GM23338 (cell line): Measurements from ENCODE around the gene CELF2. TPM values are rescaled to one million over a fixed set of nuclear protein-coding genes. Genes with fewer than 3 reads are reported as not detected.

ENCODE experiments used
- ATAC-seq: fragments of 200-7000 bp; cut with Tn5 transposase; 3 replicates; pipeline ENCODE4 v1.9.1; 2020
- DNase-seq: peaks from one replicate; pipeline ENCODE4 v3.0.0-alpha.2; 2015; ENCODE audit warnings: low spot score
- H2AFZ ChIP-seq: fragments of 200-600 bp; sonication (generic); 2 replicates; pipeline ENCODE4 v1.8.0; 2016; ENCODE audit warnings: antibody characterized with exemption, mild to moderate bottlenecking, moderate library complexity
- H3F3A ChIP-seq: fragments of 200-600 bp; sonication (generic); replicated peaks from 2 replicates; pipeline ENCODE4 v1.8.0; 2017; ENCODE audit warnings: antibody characterized with exemption, mixed run types, low read depth
- H3K27ac ChIP-seq: fragments of 200-600 bp; sonication (generic); 2 replicates; pipeline ENCODE4 v1.6.1; 2016; ENCODE audit warnings: low read depth
- H3K27me3 ChIP-seq: fragments of 200-600 bp; sonication (generic); 2 replicates; pipeline ENCODE4 v1.8.0; 2016; ENCODE audit warnings: mild to moderate bottlenecking, mixed run types, moderate library complexity; ENCODE audit not compliant: insufficient read depth
- H3K36me3 ChIP-seq: fragments of 200-600 bp; sonication (generic); 2 replicates; pipeline ENCODE4 v1.8.0; 2016; ENCODE audit warnings: mild to moderate bottlenecking; ENCODE audit not compliant: insufficient read depth
- H3K4me1 ChIP-seq: fragments of 200-600 bp; sonication (generic); 2 replicates; pipeline ENCODE4 v1.8.0; 2016; ENCODE audit warnings: mild to moderate bottlenecking, moderate library complexity; ENCODE audit not compliant: insufficient read depth
- H3K4me2 ChIP-seq: fragments of 200-600 bp; sonication (generic); 2 replicates; pipeline ENCODE4 v1.7.1; 2017; ENCODE audit warnings: mixed run types
- H3K4me3 ChIP-seq: fragments of 200-600 bp; sonication (generic); 2 replicates; pipeline ENCODE4 v1.6.1; 2016; ENCODE audit warnings: mixed run types
- H3K79me2 ChIP-seq: fragments of 200-600 bp; sonication (generic); replicated peaks from 2 replicates; pipeline ENCODE4 v1.8.0; 2017; ENCODE audit warnings: mild to moderate bottlenecking; ENCODE audit not compliant: insufficient read depth
- H3K9me2 ChIP-seq: fragments of 200-600 bp; sonication (generic); 2 replicates; pipeline ENCODE4 v1.8.0; 2017; ENCODE audit not compliant: insufficient read depth
- H4K20me1 ChIP-seq: fragments of 200-600 bp; sonication (generic); replicated peaks from 2 replicates; pipeline ENCODE4 v1.8.0; 2017; ENCODE audit warnings: mild to moderate bottlenecking; ENCODE audit not compliant: insufficient read depth
- H3K27ac Mint-ChIP-seq: 2 replicates; pipeline ENCODE4 v1.8.0; 2020; ENCODE audit warnings: inconsistent platforms, mild to moderate bottlenecking, moderate library complexity, mixed read lengths
- H3K27me3 Mint-ChIP-seq: 3 replicates; pipeline ENCODE4 v1.8.0; 2022; ENCODE audit warnings: low read depth, mild to moderate bottlenecking, moderate library complexity, mixed read lengths, inconsistent platforms; ENCODE audit not compliant: insufficient read depth, poor library complexity
- H3K36me3 Mint-ChIP-seq: 3 replicates; pipeline ENCODE4 v1.8.0; 2021; ENCODE audit warnings: low read depth, mild to moderate bottlenecking, inconsistent platforms, moderate library complexity, mixed read lengths
- H3K4me1 Mint-ChIP-seq: 3 replicates; pipeline ENCODE4 v1.8.0; 2020; ENCODE audit warnings: mild to moderate bottlenecking, inconsistent platforms, mixed read lengths
- H3K4me3 Mint-ChIP-seq: 3 replicates; pipeline ENCODE4 v1.8.0; 2021; ENCODE audit warnings: moderate library complexity, mild to moderate bottlenecking, inconsistent platforms, mixed read lengths
- H3K9me3 Mint-ChIP-seq: 3 replicates; pipeline ENCODE4 v1.8.0; 2020; ENCODE audit warnings: moderate library complexity, mild to moderate bottlenecking, inconsistent platforms, mixed read lengths
- CREB1 ChIP-seq: fragments of 250-450 bp; sonication (Bioruptor Pico); IDR thresholded peaks from 2 replicates; pipeline ENCODE4 v1.5.0; 2020; ENCODE audit warnings: low read depth, mild to moderate bottlenecking, moderate library complexity
- EZH2 ChIP-seq: fragments of 200-600 bp; sonication (generic); IDR thresholded peaks from one replicate; pipeline ENCODE4 v1.8.0; 2017; ENCODE audit warnings: antibody characterized with exemption, mild to moderate bottlenecking, low read depth; ENCODE audit not compliant: unreplicated experiment
- EZH2phosphoT487 ChIP-seq: fragments of 200-600 bp; sonication (generic); IDR thresholded peaks from one replicate; pipeline ENCODE4 v1.8.1; 2018; ENCODE audit warnings: antibody characterized with exemption; ENCODE audit not compliant: unreplicated experiment
- JUNB ChIP-seq: IDR thresholded peaks from one replicate; pipeline ENCODE4 v1.6.1; 2016; ENCODE audit warnings: antibody characterized with exemption; ENCODE audit not compliant: unreplicated experiment
- NANOG ChIP-seq: IDR thresholded peaks from 2 replicates; pipeline ENCODE4 v1.6.1; 2016; ENCODE audit warnings: antibody characterized with exemption, borderline replicate concordance
- POLR2AphosphoS5 ChIP-seq: IDR thresholded peaks from 2 replicates; pipeline ENCODE4 v1.6.1; 2016; ENCODE audit warnings: antibody characterized with exemption, low read depth
- STAT1 ChIP-seq: IDR thresholded peaks from one replicate; pipeline ENCODE4 v1.6.1; 2016; ENCODE audit warnings: antibody characterized with exemption; ENCODE audit not compliant: unreplicated experiment
- ZNF114 ChIP-seq: fragments of 250-450 bp; sonication (Bioruptor Pico); IDR thresholded peaks from 2 replicates; pipeline ENCODE4 v1.5.0; 2020; ENCODE audit warnings: mild to moderate bottlenecking, moderate library complexity
- ZNF331 ChIP-seq: fragments of 250-450 bp; sonication (Bioruptor Pico); IDR thresholded peaks from 2 replicates; pipeline ENCODE4 v1.5.0; 2020; ENCODE audit warnings: low read depth, mild to moderate bottlenecking, moderate library complexity
- polyA plus RNA-seq: library from polyadenylated mRNA; unstranded; fragments of >200 nt; fragmentation: Nextera tagmentation; extraction: Ambion mirVana; gene quantifications from 2 replicates; pipeline ENCODE4 v1.2.1, GENCODE V29; 2016
- total RNA-seq: library from RNA; depleted of rRNA; stranded (reverse); fragments of >200 nt; shearing (Covaris generic); gene quantifications from 2 replicates; pipeline ENCODE4 v1.2.3, GENCODE V29; 2014
- TF ChIP-seq, protein P1 (sequence below): fragments of 250-450 bp; sonication (Bioruptor Pico); IDR thresholded peaks from 2 replicates; pipeline ENCODE4 v1.5.0; 2020; ENCODE audit warnings: mild to moderate bottlenecking, moderate library complexity
- TF ChIP-seq, protein P2 (sequence below): IDR thresholded peaks from 2 replicates; pipeline ENCODE4 v1.6.1; 2016; ENCODE audit warnings: antibody characterized with exemption
- TF ChIP-seq, protein P3 (sequence below): IDR thresholded peaks from one replicate; pipeline ENCODE4 v1.6.1; 2018; ENCODE audit warnings: antibody characterized with exemption; ENCODE audit not compliant: unreplicated experiment
- TF ChIP-seq, protein P4 (sequence below), 2 experiments: fragments of 200-600 bp in 1 of 2; sonication (generic) in 1 of 2; conservative IDR thresholded peaks; 2 replicates each; pipeline versions ENCODE4 v1.5.1 to v1.6.1; 2016 to 2017; ENCODE audit warnings: antibody characterized with exemption in 2 of 2, low read depth in 2 of 2, mild to moderate bottlenecking in 2 of 2, moderate library complexity in 1 of 2

The CELF2 gene
- total and polyA plus RNA-seq, 2 experiments from 2014 or later: 18.1 to 22.5 TPM

DNA sequence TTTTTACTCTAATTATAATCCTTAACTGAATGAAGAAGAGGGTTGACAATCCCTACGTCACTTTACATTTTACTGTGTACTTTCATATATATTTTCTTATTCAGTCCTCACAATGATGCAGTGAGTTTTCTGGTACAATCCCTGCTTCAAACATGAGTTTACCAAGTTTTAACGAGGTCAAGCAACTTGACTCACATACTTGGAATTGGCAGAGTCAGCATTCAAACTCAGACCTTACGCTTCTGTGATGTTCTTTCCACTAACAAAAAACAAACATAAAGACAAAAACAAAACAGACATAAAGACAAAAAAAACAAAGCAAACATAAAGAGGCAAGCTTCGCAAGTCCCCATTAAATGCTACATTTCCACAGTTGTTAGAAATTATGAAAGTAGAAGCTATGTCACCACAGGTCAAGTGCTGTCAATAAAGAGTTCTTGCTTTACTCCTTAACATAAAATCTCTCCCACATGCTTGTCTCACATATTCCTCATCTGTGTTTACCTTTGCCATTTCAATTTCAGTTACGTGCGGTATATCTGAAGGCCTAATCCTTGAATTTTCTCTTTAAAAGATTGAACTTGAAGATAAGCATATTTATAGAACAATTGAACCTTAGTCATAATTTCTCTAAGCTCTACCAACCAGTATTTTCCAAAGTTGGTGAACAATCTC is 217.3 kb downstream of the CELF2 start:
- Histone ChIP-seq H3F3A (no peaks in the 10 kb centered on the region), H3K27me3 (no peaks in the 10 kb centered on the region), H3K4me3 (no peak overlapping the region), H3K27ac (no peak overlapping the region), H3K36me3 (no peaks in the 10 kb centered on the region), H3K4me2 (no peak overlapping the region), H3K79me2 (0 out of 2 replicates have a peak, but pooled peaks cover 2% of the 10 kb centered on the region), H3K4me1 (no peaks in the 10 kb centered on the region; the same call in 1 of the 2 replicates), H4K20me1 (no peaks in the 10 kb centered on the region), H2AFZ (no peak overlapping the region), H3K9me2 (0 out of 2 replicates have a peak, but pooled peaks cover 3% of the 10 kb centered on the region)
- ATAC-seq (no peak), DNase-seq (no peak)
- TF ChIP-seq POLR2AphosphoS5: no peak
- no peak for TF ChIP-seq EZH2
- TF ChIP-seq EZH2phosphoT487: no peak
- TF ChIP-seq, protein P1, sequence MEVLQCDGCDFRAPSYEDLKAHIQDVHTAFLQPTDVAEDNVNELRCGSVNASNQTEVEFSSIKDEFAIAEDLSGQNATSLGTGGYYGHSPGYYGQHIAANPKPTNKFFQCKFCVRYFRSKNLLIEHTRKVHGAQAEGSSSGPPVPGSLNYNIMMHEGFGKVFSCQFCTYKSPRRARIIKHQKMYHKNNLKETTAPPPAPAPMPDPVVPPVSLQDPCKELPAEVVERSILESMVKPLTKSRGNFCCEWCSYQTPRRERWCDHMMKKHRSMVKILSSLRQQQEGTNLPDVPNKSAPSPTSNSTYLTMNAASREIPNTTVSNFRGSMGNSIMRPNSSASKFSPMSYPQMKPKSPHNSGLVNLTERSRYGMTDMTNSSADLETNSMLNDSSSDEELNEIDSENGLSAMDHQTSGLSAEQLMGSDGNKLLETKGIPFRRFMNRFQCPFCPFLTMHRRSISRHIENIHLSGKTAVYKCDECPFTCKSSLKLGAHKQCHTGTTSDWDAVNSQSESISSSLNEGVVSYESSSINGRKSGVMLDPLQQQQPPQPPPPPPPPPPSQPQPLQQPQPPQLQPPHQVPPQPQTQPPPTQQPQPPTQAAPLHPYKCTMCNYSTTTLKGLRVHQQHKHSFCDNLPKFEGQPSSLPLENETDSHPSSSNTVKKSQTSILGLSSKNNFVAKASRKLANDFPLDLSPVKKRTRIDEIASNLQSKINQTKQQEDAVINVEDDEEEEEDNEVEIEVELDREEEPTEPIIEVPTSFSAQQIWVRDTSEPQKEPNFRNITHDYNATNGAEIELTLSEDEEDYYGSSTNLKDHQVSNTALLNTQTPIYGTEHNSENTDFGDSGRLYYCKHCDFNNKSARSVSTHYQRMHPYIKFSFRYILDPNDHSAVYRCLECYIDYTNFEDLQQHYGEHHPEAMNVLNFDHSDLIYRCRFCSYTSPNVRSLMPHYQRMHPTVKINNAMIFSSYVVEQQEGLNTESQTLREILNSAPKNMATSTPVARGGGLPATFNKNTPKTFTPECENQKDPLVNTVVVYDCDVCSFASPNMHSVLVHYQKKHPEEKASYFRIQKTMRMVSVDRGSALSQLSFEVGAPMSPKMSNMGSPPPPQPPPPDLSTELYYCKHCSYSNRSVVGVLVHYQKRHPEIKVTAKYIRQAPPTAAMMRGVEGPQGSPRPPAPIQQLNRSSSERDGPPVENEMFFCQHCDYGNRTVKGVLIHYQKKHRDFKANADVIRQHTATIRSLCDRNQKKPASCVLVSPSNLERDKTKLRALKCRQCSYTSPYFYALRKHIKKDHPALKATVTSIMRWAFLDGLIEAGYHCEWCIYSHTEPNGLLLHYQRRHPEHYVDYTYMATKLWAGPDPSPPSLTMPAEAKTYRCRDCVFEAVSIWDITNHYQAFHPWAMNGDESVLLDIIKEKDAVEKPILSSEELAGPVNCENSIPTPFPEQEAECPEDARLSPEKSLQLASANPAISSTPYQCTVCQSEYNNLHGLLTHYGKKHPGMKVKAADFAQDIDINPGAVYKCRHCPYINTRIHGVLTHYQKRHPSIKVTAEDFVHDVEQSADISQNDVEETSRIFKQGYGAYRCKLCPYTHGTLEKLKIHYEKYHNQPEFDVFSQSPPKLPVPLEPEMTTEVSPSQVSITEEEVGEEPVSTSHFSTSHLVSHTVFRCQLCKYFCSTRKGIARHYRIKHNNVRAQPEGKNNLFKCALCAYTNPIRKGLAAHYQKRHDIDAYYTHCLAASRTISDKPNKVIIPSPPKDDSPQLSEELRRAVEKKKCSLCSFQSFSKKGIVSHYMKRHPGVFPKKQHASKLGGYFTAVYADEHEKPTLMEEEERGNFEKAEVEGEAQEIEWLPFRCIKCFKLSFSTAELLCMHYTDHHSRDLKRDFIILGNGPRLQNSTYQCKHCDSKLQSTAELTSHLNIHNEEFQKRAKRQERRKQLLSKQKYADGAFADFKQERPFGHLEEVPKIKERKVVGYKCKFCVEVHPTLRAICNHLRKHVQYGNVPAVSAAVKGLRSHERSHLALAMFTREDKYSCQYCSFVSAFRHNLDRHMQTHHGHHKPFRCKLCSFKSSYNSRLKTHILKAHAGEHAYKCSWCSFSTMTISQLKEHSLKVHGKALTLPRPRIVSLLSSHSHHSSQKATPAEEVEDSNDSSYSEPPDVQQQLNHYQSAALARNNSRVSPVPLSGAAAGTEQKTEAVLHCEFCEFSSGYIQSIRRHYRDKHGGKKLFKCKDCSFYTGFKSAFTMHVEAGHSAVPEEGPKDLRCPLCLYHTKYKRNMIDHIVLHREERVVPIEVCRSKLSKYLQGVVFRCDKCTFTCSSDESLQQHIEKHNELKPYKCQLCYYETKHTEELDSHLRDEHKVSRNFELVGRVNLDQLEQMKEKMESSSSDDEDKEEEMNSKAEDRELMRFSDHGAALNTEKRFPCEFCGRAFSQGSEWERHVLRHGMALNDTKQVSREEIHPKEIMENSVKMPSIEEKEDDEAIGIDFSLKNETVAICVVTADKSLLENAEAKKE (CRISPR knock-in tag): no peak
- TF ChIP-seq NANOG: no peak
- TF ChIP-seq, protein P2, sequence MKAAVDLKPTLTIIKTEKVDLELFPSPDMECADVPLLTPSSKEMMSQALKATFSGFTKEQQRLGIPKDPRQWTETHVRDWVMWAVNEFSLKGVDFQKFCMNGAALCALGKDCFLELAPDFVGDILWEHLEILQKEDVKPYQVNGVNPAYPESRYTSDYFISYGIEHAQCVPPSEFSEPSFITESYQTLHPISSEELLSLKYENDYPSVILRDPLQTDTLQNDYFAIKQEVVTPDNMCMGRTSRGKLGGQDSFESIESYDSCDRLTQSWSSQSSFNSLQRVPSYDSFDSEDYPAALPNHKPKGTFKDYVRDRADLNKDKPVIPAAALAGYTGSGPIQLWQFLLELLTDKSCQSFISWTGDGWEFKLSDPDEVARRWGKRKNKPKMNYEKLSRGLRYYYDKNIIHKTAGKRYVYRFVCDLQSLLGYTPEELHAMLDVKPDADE: no peak
- TF ChIP-seq, protein P3, sequence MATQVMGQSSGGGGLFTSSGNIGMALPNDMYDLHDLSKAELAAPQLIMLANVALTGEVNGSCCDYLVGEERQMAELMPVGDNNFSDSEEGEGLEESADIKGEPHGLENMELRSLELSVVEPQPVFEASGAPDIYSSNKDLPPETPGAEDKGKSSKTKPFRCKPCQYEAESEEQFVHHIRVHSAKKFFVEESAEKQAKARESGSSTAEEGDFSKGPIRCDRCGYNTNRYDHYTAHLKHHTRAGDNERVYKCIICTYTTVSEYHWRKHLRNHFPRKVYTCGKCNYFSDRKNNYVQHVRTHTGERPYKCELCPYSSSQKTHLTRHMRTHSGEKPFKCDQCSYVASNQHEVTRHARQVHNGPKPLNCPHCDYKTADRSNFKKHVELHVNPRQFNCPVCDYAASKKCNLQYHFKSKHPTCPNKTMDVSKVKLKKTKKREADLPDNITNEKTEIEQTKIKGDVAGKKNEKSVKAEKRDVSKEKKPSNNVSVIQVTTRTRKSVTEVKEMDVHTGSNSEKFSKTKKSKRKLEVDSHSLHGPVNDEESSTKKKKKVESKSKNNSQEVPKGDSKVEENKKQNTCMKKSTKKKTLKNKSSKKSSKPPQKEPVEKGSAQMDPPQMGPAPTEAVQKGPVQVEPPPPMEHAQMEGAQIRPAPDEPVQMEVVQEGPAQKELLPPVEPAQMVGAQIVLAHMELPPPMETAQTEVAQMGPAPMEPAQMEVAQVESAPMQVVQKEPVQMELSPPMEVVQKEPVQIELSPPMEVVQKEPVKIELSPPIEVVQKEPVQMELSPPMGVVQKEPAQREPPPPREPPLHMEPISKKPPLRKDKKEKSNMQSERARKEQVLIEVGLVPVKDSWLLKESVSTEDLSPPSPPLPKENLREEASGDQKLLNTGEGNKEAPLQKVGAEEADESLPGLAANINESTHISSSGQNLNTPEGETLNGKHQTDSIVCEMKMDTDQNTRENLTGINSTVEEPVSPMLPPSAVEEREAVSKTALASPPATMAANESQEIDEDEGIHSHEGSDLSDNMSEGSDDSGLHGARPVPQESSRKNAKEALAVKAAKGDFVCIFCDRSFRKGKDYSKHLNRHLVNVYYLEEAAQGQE: no peak
- no peak for TF ChIP-seq ZNF331
- TF ChIP-seq CREB1 (CRISPR knock-in tag): no peak
- TF ChIP-seq STAT1: no peak
- no peak for TF ChIP-seq JUNB
- TF ChIP-seq, protein P4, sequence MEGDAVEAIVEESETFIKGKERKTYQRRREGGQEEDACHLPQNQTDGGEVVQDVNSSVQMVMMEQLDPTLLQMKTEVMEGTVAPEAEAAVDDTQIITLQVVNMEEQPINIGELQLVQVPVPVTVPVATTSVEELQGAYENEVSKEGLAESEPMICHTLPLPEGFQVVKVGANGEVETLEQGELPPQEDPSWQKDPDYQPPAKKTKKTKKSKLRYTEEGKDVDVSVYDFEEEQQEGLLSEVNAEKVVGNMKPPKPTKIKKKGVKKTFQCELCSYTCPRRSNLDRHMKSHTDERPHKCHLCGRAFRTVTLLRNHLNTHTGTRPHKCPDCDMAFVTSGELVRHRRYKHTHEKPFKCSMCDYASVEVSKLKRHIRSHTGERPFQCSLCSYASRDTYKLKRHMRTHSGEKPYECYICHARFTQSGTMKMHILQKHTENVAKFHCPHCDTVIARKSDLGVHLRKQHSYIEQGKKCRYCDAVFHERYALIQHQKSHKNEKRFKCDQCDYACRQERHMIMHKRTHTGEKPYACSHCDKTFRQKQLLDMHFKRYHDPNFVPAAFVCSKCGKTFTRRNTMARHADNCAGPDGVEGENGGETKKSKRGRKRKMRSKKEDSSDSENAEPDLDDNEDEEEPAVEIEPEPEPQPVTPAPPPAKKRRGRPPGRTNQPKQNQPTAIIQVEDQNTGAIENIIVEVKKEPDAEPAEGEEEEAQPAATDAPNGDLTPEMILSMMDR (conservative IDR thresholded peaks at IDR 0.05; ENCODE audit: low read depth in 2 of 2): no peak
- no peak for TF ChIP-seq ZNF114 (CRISPR knock-in tag)
- Mint-ChIP-seq H3K4me3 (no peak overlapping the region), H3K27me3 (peaks cover 2% of the 10 kb centered on the region), H3K27ac (no peak overlapping the region), H3K4me1 (peaks cover 6% of the 10 kb centered on the region; the same call in 1 of the 3 replicates), H3K9me3 (no peaks in the 10 kb centered on the region), H3K36me3 (no peaks in the 10 kb centered on the region)
